CD14-positive monocyte (primary cell): ENCODE results near the gene SLC35C1. TPM values are rescaled to one million over a fixed set of nuclear protein-coding genes. Genes with fewer than 3 reads are reported as not detected.

Experiments
- DNase-seq, 3 donors: peaks; one replicate each; pipeline ENCODE4 v3.0.0-alpha.2; 2011 to 2022
- H2AFZ ChIP-seq: 2 replicates; pipeline ENCODE4 v1.6.0; 2012; ENCODE audit warnings: mild to moderate bottlenecking, low read depth, low read length, inconsistent platforms; ENCODE audit not compliant: insufficient read depth, poor library complexity, severe bottlenecking
- H3K27ac ChIP-seq, 2 donors: 1 replicate in 1 of 2; 2 replicates in 1 of 2; pipeline ENCODE4 v1.5.1; 2012 to 2013; ENCODE audit warnings: low read length in 2 of 2, control low read depth in 1 of 2, inconsistent platforms in 1 of 2, low read depth in 1 of 2, mild to moderate bottlenecking in 1 of 2
- H3K27me3 ChIP-seq, 2 donors: one replicate each; pipeline versions ENCODE4 v1.6.0 to v1.6.1; 2011 to 2013; ENCODE audit warnings: low read length in 2 of 2; ENCODE audit not compliant: control insufficient read depth in 2 of 2, insufficient read depth in 2 of 2
- H3K36me3 ChIP-seq, 2 donors: replicated peaks in 1 of 2; 1 replicate in 1 of 2; 2 replicates in 1 of 2; pipeline versions ENCODE4 v1.5.1 to v1.6.1; 2012 to 2013; ENCODE audit warnings: low read length in 2 of 2, control low read depth in 1 of 2, inconsistent platforms in 1 of 2, mild to moderate bottlenecking in 1 of 2; ENCODE audit not compliant: insufficient read depth in 2 of 2, control insufficient read depth in 1 of 2
- H3K4me1 ChIP-seq, 2 donors: 1 replicate in 1 of 2; 2 replicates in 1 of 2; pipeline versions ENCODE4 v1.5.1 to v1.6.1; 2012 to 2013; ENCODE audit warnings: low read length in 2 of 2, control low read depth in 1 of 2, inconsistent platforms in 1 of 2, mild to moderate bottlenecking in 1 of 2, moderate library complexity in 1 of 2; ENCODE audit not compliant: insufficient read depth in 2 of 2, control insufficient read depth in 1 of 2
- H3K4me2 ChIP-seq: replicated peaks from 2 replicates; pipeline ENCODE3; 2012; ENCODE audit warnings: low read length, moderate library complexity, mild to moderate bottlenecking; ENCODE audit not compliant: poor library complexity, severe bottlenecking; ENCODE audit errors: extremely low read depth
- H3K4me3 ChIP-seq, 3 experiments: fragments of 200-600 bp in 1 of 3; sonication (generic) in 1 of 3; replicated peaks in 1 of 3; 1 replicate in 2 of 3; 2 replicates in 1 of 3; pipeline ENCODE4 v1.5.1; 2011 to 2013; ENCODE audit warnings: low read length in 3 of 3, mild to moderate bottlenecking in 3 of 3, control low read depth in 2 of 3, low read depth in 2 of 3, inconsistent platforms in 1 of 3, moderate library complexity in 1 of 3
- H3K79me2 ChIP-seq: 2 replicates; pipeline ENCODE4 v1.6.0; 2012; ENCODE audit warnings: mild to moderate bottlenecking, control low read depth, inconsistent platforms, low read length, moderate library complexity; ENCODE audit not compliant: insufficient read depth
- H3K9ac ChIP-seq: 2 replicates; pipeline ENCODE4 v1.6.0; 2017; ENCODE audit warnings: low read length, mild to moderate bottlenecking; ENCODE audit not compliant: insufficient read depth, poor library complexity, severe bottlenecking
- H3K9me3 ChIP-seq, 2 donors: replicated peaks in 1 of 2; 1 replicate in 1 of 2; 2 replicates in 1 of 2; pipeline versions ENCODE4 v1.5.1 to v1.6.1; 2012 to 2013; ENCODE audit warnings: low read length in 2 of 2, control low read depth in 1 of 2; ENCODE audit not compliant: control insufficient read depth in 1 of 2, insufficient read depth in 1 of 2
- H4K20me1 ChIP-seq: 2 replicates; pipeline ENCODE4 v1.6.0; 2012; ENCODE audit warnings: mild to moderate bottlenecking, low read length, control low read depth, moderate library complexity; ENCODE audit not compliant: insufficient read depth
- H3K27ac Mint-ChIP-seq, 7 donors: one replicate each; pipeline ENCODE4 v1.8.0; 2020; ENCODE audit warnings: mild to moderate bottlenecking in 7 of 7, mixed read lengths in 7 of 7, moderate library complexity in 6 of 7, inconsistent platforms in 2 of 7
- H3K27me3 Mint-ChIP-seq, 3 donors: one replicate each; pipeline ENCODE4 v1.8.0; 2021 to 2022; ENCODE audit warnings: low read depth in 3 of 3, mild to moderate bottlenecking in 3 of 3, mixed read lengths in 3 of 3, moderate library complexity in 3 of 3, inconsistent platforms in 1 of 3
- H3K36me3 Mint-ChIP-seq, 2 donors: one replicate each; pipeline ENCODE4 v1.8.0; 2020; ENCODE audit warnings: mixed read lengths in 2 of 2, inconsistent platforms in 1 of 2, mild to moderate bottlenecking in 1 of 2
- H3K4me1 Mint-ChIP-seq: one replicate; pipeline ENCODE4 v1.8.0; 2020; ENCODE audit warnings: mild to moderate bottlenecking, mixed read lengths
- H3K4me3 Mint-ChIP-seq, 2 donors: one replicate each; pipeline ENCODE4 v1.8.0; 2020; ENCODE audit warnings: mild to moderate bottlenecking in 2 of 2, mixed read lengths in 2 of 2, moderate library complexity in 1 of 2
- H3K9me3 Mint-ChIP-seq, 7 donors: one replicate each; pipeline ENCODE4 v1.8.0; 2020 to 2022; ENCODE audit warnings: mixed read lengths in 7 of 7, mild to moderate bottlenecking in 6 of 7, moderate library complexity in 6 of 7, inconsistent platforms in 2 of 7
- CTCF ChIP-seq: fragments of 200-600 bp; IDR thresholded peaks from one replicate; pipeline ENCODE4 v1.8.0; 2022; ENCODE audit warnings: antibody characterized with exemption, mild to moderate bottlenecking
- WGBS: methylation state at CpG from one replicate; pipeline ENCODE4 v1.1.5; 2013; ENCODE audit warnings: missing lambda C conversion rate; ENCODE audit not compliant: insufficient coverage; 5-methylcytosine and 5-hydroxymethylcytosine counted together
- intact Hi-C, 2 donors: fragments of 100-400 bp; cut with micrococcal nuclease; formaldehyde crosslinking; loops; one replicate each; pipeline versions ENCODE4 v1.15.0 to v1.15.1; 2023
- polyA plus RNA-seq, 3 donors: library from polyadenylated mRNA; depleted of rRNA in 1 of 3; unstranded in 2 of 3; stranded (reverse) in 1 of 3; fragments of 300-500 nt in 2 of 3; fragments of >200 nt in 1 of 3; fragmentation: Illumina TruSeq in 2 of 3; gene quantifications; 1 replicate in 2 of 3; 2 replicates in 1 of 3; pipeline ENCODE4 v1.2.3, GENCODE V29; 2012 to 2021

The SLC35C1 gene
- polyA plus RNA-seq, 3 donors = 5.0 to 14.0 (median 12.8) TPM

DNA sequence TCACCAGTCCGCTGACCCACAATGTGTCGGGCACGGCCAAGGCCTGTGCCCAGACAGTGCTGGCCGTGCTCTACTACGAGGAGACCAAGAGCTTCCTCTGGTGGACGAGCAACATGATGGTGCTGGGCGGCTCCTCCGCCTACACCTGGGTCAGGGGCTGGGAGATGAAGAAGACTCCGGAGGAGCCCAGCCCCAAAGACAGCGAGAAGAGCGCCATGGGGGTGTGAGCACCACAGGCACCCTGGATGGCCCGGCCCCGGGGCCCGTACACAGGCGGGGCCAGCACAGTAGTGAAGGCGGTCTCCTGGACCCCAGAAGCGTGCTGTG is 6.1 kb downstream of the SLC35C1 start:
- H3K4me3 ChIP-seq = no peak overlapping the region
- H3K27ac ChIP-seq = no peak overlapping the region
- Mint-ChIP-seq H3K4me3 (no peak overlapping the region), H3K9me3 (peaks cover 0 to 4% (median 0%) of the 10 kb centered on the region in 7 donors), H3K27ac (peak overlapping the region in 1 of 7 donors; percentile 22), H3K36me3 (peaks cover 34 to 54% of the 10 kb centered on the region in 2 donors), H3K27me3 (peaks cover 0 to 3% (median 1%) of the 10 kb centered on the region in 3 donors), H3K4me1 (peaks cover 33% of the 10 kb centered on the region)
- no peak overlapping the region for H2AFZ ChIP-seq
- H3K9ac ChIP-seq = no peak overlapping the region
- peaks cover 33 to 42% of the 10 kb centered on the region in 2 donors for H3K36me3 ChIP-seq
- peaks cover 19% of the 10 kb centered on the region for H3K79me2 ChIP-seq
- H3K4me1 ChIP-seq = peaks cover 27 to 31% of the 10 kb centered on the region in 2 donors
- TF ChIP-seq CTCF = no peak
- no peaks in the 10 kb centered on the region for H3K27me3 ChIP-seq
- intact Hi-C loops = no loop called here
- no peak for DNase-seq
- H4K20me1 ChIP-seq = peaks cover 33% of the 10 kb centered on the region
- 93% methylated on average over 14 of the region's 17 CpGs for WGBS
- no peaks in the 10 kb centered on the region for H3K9me3 ChIP-seq
- no peak overlapping the region for H3K4me2 ChIP-seq

- Histone ChIP-seq H4K20me1 (peaks cover 28% of the 10 kb centered on the region), H3K9me3 (no peaks in the 10 kb centered on the region), H3K27ac (no peak overlapping the region), H2AFZ (no peak overlapping the region), H3K4me2 (no peak overlapping the region), H3K79me2 (peaks cover 12% of the 10 kb centered on the region), H3K9ac (no peak overlapping the region), H3K36me3 (peaks cover 31 to 42% of the 10 kb centered on the region in 2 donors), H3K4me3 (no peak overlapping the region), H3K27me3 (no peaks in the 10 kb centered on the region), H3K4me1 (peaks cover 21 to 25% of the 10 kb centered on the region in 2 donors)
- Mint-ChIP-seq H3K27ac (peak overlapping the region in 2 of 7 donors; percentile 46), H3K9me3 (peaks cover 0 to 4% (median 0%) of the 10 kb centered on the region in 7 donors), H3K4me3 (no peak overlapping the region), H3K4me1 (peaks cover 27% of the 10 kb centered on the region), H3K36me3 (peaks cover 34 to 54% of the 10 kb centered on the region in 2 donors), H3K27me3 (peaks cover 0 to 1% (median 0%) of the 10 kb centered on the region in 3 donors)
- no peak for TF ChIP-seq CTCF
- no peak for DNase-seq
- intact Hi-C loops = no loop called here
- 98% methylated on average over 5 of the region's 8 CpGs for WGBS
Observed at GRCh38 chr11:45811571-45812290, 6.8 kb downstream of the SLC35C1 start.
